Keratinocyte (primary cell): ENCODE results near the gene SMAD5.

Source experiments
- CTCF ChIP-seq, 3 experiments: IDR thresholded peaks in 1 of 3; conservative IDR thresholded peaks in 1 of 3; optimal IDR thresholded peaks in 1 of 3; 2 replicates in 2 of 3; 3 replicates in 1 of 3; pipeline versions ENCODE3 to v1.5.1; 2011; ENCODE audit warnings: low read length in 3 of 3, mild to moderate bottlenecking in 3 of 3, moderate library complexity in 2 of 3, control low read depth in 1 of 3, inconsistent platforms in 1 of 3; ENCODE audit not compliant: insufficient read depth in 2 of 3; ENCODE audit errors: extremely low read depth in 1 of 3
- EZH2 ChIP-seq: IDR thresholded peaks from one replicate; pipeline ENCODE4 v1.6.1; 2012; ENCODE audit warnings: inconsistent platforms, mild to moderate bottlenecking, low read length, moderate library complexity

DNA sequence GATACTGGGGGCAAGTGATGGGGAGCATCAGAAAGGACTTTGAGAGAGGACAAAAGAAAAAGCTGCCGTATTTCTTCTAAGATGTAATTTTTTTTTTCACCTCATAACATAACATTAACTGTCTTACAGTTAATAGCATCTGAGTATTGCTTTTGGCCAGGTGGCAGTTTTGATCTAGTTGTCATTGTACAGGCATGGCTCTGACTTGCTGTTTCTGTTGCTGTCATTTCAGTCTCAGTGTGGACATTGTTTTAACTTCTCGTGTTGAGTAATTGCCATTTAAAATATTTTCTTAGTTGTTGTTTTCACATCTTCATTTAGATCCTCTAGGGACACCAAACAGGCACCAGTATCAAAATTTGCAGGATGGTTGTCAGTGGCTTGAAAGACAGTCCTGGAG lies 12.4 kb downstream of the SMAD5 start:
- TF ChIP-seq CTCF (optimal IDR thresholded peaks at IDR 0.05 in 1 of 3, IDR thresholded peaks at IDR 0.05 in 1 of 3, conservative IDR thresholded peaks at IDR 0.05 in 1 of 3; ENCODE audit: extremely low read depth in 1 of 3, insufficient read depth in 2 of 3, low read length in 3 of 3), result no peak
- no peak for TF ChIP-seq EZH2
